Astrocyte (in vitro differentiated cells and primary cell): ENCODE results near the gene CD8B2. TPM values are rescaled to one million over a fixed set of nuclear protein-coding genes. Genes with fewer than 3 reads are reported as not detected.

Experiments
- DNase-seq: peaks from one replicate; pipeline ENCODE4 v3.0.0-alpha.2; 2010; ENCODE audit warnings: low read depth
- FAIRE-seq: peaks from 2 replicates; lab custom pipeline; 2011; peaks lifted over from hg19 to GRCh38; lab: Jason Lieb, UNC
- H2AFZ ChIP-seq: 2 replicates; pipeline ENCODE4 v1.6.0; 2012; ENCODE audit warnings: low read depth, low read length, inconsistent platforms
- H3K27ac ChIP-seq: 2 replicates; pipeline ENCODE4 v1.5.1; 2011; ENCODE audit warnings: low read depth, low read length, inconsistent platforms
- H3K27me3 ChIP-seq: 2 replicates; pipeline ENCODE4 v1.6.0; 2011; ENCODE audit warnings: low read length, inconsistent platforms; ENCODE audit not compliant: insufficient read depth
- H3K36me3 ChIP-seq: 2 replicates; pipeline ENCODE4 v1.5.1; 2011; ENCODE audit warnings: low read length, inconsistent platforms; ENCODE audit not compliant: insufficient read depth
- H3K4me1 ChIP-seq: 2 replicates; pipeline ENCODE4 v1.5.1; 2011; ENCODE audit warnings: low read length, inconsistent platforms; ENCODE audit not compliant: insufficient read depth
- H3K4me2 ChIP-seq: 2 replicates; pipeline ENCODE4 v1.6.0; 2012; ENCODE audit warnings: low read length, inconsistent platforms
- H3K4me3 ChIP-seq: 2 replicates; pipeline ENCODE4 v1.5.1; 2011; ENCODE audit warnings: low read depth, mild to moderate bottlenecking, low read length, inconsistent platforms; ENCODE audit not compliant: insufficient read depth
- H3K79me2 ChIP-seq: 2 replicates; pipeline ENCODE4 v1.6.0; 2012; ENCODE audit warnings: mild to moderate bottlenecking, low read length, inconsistent platforms; ENCODE audit not compliant: insufficient read depth
- H3K9ac ChIP-seq: 2 replicates; pipeline ENCODE4 v1.6.0; 2012; ENCODE audit warnings: mild to moderate bottlenecking, low read length, inconsistent platforms
- H3K9me3 ChIP-seq: 2 replicates; pipeline ENCODE4 v1.5.1; 2012; ENCODE audit warnings: low read depth, mild to moderate bottlenecking, low read length, inconsistent platforms; ENCODE audit not compliant: insufficient read depth
- H4K20me1 ChIP-seq: 2 replicates; pipeline ENCODE4 v1.6.0; 2012; ENCODE audit warnings: low read length, inconsistent platforms; ENCODE audit not compliant: insufficient read depth
- H3K27ac Mint-ChIP-seq: one replicate; pipeline ENCODE4 v1.8.0; 2021; ENCODE audit warnings: mild to moderate bottlenecking, mixed read lengths; ENCODE audit not compliant: unreplicated experiment
- H3K27me3 Mint-ChIP-seq: one replicate; pipeline ENCODE4 v1.8.0; 2021; ENCODE audit warnings: low read depth, mixed read lengths; ENCODE audit not compliant: unreplicated experiment
- H3K36me3 Mint-ChIP-seq: one replicate; pipeline ENCODE4 v1.8.0; 2021; ENCODE audit warnings: low read depth, mixed read lengths; ENCODE audit not compliant: unreplicated experiment
- H3K4me1 Mint-ChIP-seq: one replicate; pipeline ENCODE4 v1.8.0; 2021; ENCODE audit warnings: low read depth, mixed read lengths; ENCODE audit not compliant: unreplicated experiment
- H3K4me3 Mint-ChIP-seq: one replicate; pipeline ENCODE4 v1.8.0; 2021; ENCODE audit warnings: mild to moderate bottlenecking, moderate library complexity, mixed read lengths; ENCODE audit not compliant: unreplicated experiment
- H3K9me3 Mint-ChIP-seq: one replicate; pipeline ENCODE4 v1.8.0; 2021; ENCODE audit warnings: mild to moderate bottlenecking, mixed read lengths; ENCODE audit not compliant: unreplicated experiment
- EZH2 ChIP-seq: IDR thresholded peaks from 2 replicates; pipeline ENCODE4 v1.6.1; 2012; ENCODE audit warnings: mild to moderate bottlenecking, low read length, inconsistent platforms; ENCODE audit not compliant: insufficient read depth
- total RNA-seq: library from RNA; stranded (reverse); gene quantifications from 2 replicates; pipeline ENCODE4 v1.2.1, GENCODE V29; 2021
- TF ChIP-seq, protein P1 (sequence below): IDR thresholded peaks from 2 replicates; pipeline ENCODE4 v1.5.1; 2011; ENCODE audit warnings: low read depth, mild to moderate bottlenecking, inconsistent platforms, low read length, moderate library complexity; ENCODE audit not compliant: insufficient read depth

CD8B2 gene
- total RNA-seq, 1 donor from 2014 or later: not detected

DNA sequence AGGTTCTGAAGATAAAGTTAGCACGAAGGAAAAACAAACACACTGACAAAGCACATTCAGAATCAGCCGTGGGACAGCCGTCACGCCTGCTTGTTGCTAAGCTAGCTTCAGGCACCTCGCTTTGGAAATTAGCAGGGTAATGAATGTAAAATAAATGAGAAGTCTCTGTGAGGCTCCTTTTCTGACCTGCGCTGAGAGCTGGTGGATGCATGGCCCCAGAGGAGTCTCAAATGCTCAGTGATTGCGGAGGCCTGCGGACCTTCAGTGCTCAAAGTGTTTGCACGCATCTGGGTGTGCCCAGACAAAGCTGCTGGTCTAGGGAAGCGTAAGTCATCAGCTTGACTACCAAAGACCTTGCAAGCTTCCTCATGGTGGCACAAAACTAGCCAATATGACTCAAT is 50.6 kb downstream of the CD8B2 start:
- FAIRE-seq (no peak), DNase-seq (no peak)
- H3K9ac ChIP-seq: no peak overlapping the region
- Mint-ChIP-seq H3K4me1 (no peaks in the 10 kb centered on the region), H3K4me3 (no peak overlapping the region), H3K27me3 (peaks cover 51% of the 10 kb centered on the region), H3K36me3 (no peaks in the 10 kb centered on the region), H3K27ac (no peak overlapping the region), H3K9me3 (peaks cover 6% of the 10 kb centered on the region)
- peaks cover 12% of the 10 kb centered on the region for H3K27me3 ChIP-seq
- H3K27ac ChIP-seq: no peak overlapping the region
- no peak overlapping the region for H3K4me2 ChIP-seq
- no peaks in the 10 kb centered on the region for H3K79me2 ChIP-seq
- H4K20me1 ChIP-seq: no peaks in the 10 kb centered on the region
- H3K36me3 ChIP-seq: no peaks in the 10 kb centered on the region
- no peaks in the 10 kb centered on the region for H3K4me1 ChIP-seq
- H3K9me3 ChIP-seq: no peaks in the 10 kb centered on the region
- no peak overlapping the region for H2AFZ ChIP-seq
- H3K4me3 ChIP-seq: no peak overlapping the region
- TF ChIP-seq, protein P1, sequence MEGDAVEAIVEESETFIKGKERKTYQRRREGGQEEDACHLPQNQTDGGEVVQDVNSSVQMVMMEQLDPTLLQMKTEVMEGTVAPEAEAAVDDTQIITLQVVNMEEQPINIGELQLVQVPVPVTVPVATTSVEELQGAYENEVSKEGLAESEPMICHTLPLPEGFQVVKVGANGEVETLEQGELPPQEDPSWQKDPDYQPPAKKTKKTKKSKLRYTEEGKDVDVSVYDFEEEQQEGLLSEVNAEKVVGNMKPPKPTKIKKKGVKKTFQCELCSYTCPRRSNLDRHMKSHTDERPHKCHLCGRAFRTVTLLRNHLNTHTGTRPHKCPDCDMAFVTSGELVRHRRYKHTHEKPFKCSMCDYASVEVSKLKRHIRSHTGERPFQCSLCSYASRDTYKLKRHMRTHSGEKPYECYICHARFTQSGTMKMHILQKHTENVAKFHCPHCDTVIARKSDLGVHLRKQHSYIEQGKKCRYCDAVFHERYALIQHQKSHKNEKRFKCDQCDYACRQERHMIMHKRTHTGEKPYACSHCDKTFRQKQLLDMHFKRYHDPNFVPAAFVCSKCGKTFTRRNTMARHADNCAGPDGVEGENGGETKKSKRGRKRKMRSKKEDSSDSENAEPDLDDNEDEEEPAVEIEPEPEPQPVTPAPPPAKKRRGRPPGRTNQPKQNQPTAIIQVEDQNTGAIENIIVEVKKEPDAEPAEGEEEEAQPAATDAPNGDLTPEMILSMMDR: no peak
- TF ChIP-seq EZH2: no peak

DNA sequence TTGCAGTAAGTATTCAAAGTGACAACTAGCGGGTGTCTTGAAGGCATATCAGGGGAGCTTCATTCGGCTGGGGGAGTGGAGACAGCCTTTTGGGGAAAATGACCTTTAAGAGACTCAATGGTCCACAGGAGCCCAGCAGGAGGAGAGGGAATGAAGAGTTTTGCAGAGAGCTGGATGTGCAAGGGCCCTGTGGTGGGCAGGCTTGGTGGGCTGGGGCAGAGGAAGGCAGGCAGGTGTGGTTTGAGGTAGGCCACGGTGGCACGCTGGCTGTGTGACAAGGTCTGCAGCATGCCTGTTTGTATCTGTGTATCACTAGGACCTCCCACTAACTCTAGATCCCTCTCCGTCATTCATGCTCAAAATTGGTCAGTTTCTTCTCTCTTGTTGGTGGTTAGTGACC is 53.7 kb downstream of the CD8B2 start:
- no peaks in the 10 kb centered on the region for H3K9me3 ChIP-seq
- no peak overlapping the region for H3K4me2 ChIP-seq
- H3K79me2 ChIP-seq: no peaks in the 10 kb centered on the region
- H3K9ac ChIP-seq: no peak overlapping the region
- peaks cover 14% of the 10 kb centered on the region for H3K27me3 ChIP-seq
- H3K9me3 Mint-ChIP-seq: peaks cover 2% of the 10 kb centered on the region
- H3K36me3 Mint-ChIP-seq: no peaks in the 10 kb centered on the region
- no peaks in the 10 kb centered on the region for H3K36me3 ChIP-seq
- no peak overlapping the region for H3K27ac Mint-ChIP-seq
- DNase-seq (no peak), FAIRE-seq (no peak)
- H3K4me3 Mint-ChIP-seq: no peak overlapping the region
- H4K20me1 ChIP-seq: no peaks in the 10 kb centered on the region
- H3K27ac ChIP-seq: no peak overlapping the region
- H3K4me3 ChIP-seq: no peak overlapping the region
- H3K4me1 ChIP-seq: no peaks in the 10 kb centered on the region
- H3K4me1 Mint-ChIP-seq: no peaks in the 10 kb centered on the region
- H2AFZ ChIP-seq: no peak overlapping the region
- TF ChIP-seq, protein P1: no peak
- TF ChIP-seq EZH2: no peak
- peaks cover 49% of the 10 kb centered on the region for H3K27me3 Mint-ChIP-seq

DNA sequence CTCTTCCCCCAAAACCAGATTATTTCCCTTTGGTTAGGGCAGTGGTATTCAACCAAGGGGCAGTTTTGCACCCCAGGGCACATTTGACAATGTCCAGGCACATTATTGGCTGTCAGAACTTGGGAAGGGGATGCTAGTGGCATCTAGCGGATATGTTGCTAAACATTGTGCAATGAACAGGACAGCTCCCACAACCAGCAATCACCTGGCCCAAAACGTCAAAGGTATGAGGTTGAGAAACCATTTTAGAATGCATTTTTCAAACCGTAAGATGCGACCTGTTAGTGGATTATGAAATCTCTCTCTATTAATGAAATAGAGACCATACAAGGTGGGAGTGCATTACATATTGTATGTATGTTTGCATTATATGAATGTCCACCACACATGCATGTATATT is 54.2 kb downstream of the CD8B2 start:
- DNase-seq (no peak), FAIRE-seq (no peak)
- Histone ChIP-seq H3K9me3 (no peaks in the 10 kb centered on the region), H3K9ac (no peak overlapping the region), H3K79me2 (no peaks in the 10 kb centered on the region), H3K27me3 (peaks cover 14% of the 10 kb centered on the region), H3K4me1 (no peaks in the 10 kb centered on the region), H3K27ac (no peak overlapping the region), H3K4me2 (no peak overlapping the region), H4K20me1 (no peaks in the 10 kb centered on the region), H3K4me3 (no peak overlapping the region), H3K36me3 (no peaks in the 10 kb centered on the region), H2AFZ (no peak overlapping the region)
- H3K9me3 Mint-ChIP-seq: peaks cover 2% of the 10 kb centered on the region
- no peaks in the 10 kb centered on the region for H3K4me1 Mint-ChIP-seq
- no peak for TF ChIP-seq EZH2
- TF ChIP-seq, protein P1: no peak
- H3K36me3 Mint-ChIP-seq: no peaks in the 10 kb centered on the region
- no peak overlapping the region for H3K4me3 Mint-ChIP-seq
- H3K27me3 Mint-ChIP-seq: peaks cover 51% of the 10 kb centered on the region
- H3K27ac Mint-ChIP-seq: no peak overlapping the region
